IPS-NIHi7 (cell line): Measurements from ENCODE around the gene PDIA2.

ENCODE experiments used
- DNase-seq: peaks from one replicate; pipeline ENCODE4 v3.0.0; 2012; ENCODE audit warnings: mixed read lengths; ENCODE audit errors: extremely low spot score

The PDIA2 gene

GRCh38 chr16:297832-298231 is 14.9 kb downstream of the PDIA2 start:
- no peak for DNase-seq

- DNase-seq, result no peak
Observed at GRCh38 chr16:301235-301634, 18.3 kb downstream of the PDIA2 start.

GRCh38 chr16:301950-302349 is 19.0 kb downstream of the PDIA2 start:
- DNase-seq, result no peak

- no peak for DNase-seq
Observed at GRCh38 chr16:303760-304505, 21.0 kb downstream of the PDIA2 start.

- no peak for DNase-seq
Observed at GRCh38 chr16:305916-306626, 23.1 kb downstream of the PDIA2 start.

- DNase-seq, result no peak
Observed at GRCh38 chr16:306911-307370, 24.0 kb downstream of the PDIA2 start.

- no peak for DNase-seq
Observed at GRCh38 chr16:307691-308312, 24.8 kb downstream of the PDIA2 start.

GRCh38 chr16:309476-309875 is 26.5 kb downstream of the PDIA2 start:
- DNase-seq, result peak; percentile 59

- DNase-seq, result no peak
Observed at GRCh38 chr16:311725-312124, 28.8 kb downstream of the PDIA2 start.

GRCh38 chr16:314351-314750 is 31.4 kb downstream of the PDIA2 start:
- no peak for DNase-seq

- no peak for DNase-seq
Observed at GRCh38 chr16:314795-315299, 31.9 kb downstream of the PDIA2 start.

GRCh38 chr16:316741-317464 is 33.9 kb downstream of the PDIA2 start:
- no peak for DNase-seq

GRCh38 chr16:317583-317982 is 34.6 kb downstream of the PDIA2 start:
- DNase-seq, result no peak

GRCh38 chr16:318628-319027 is 35.7 kb downstream of the PDIA2 start:
- DNase-seq, result peak; percentile 86

- DNase-seq, result no peak
Observed at GRCh38 chr16:320206-320605, 37.2 kb downstream of the PDIA2 start.

GRCh38 chr16:321532-321931 is 38.6 kb downstream of the PDIA2 start:
- no peak for DNase-seq

- DNase-seq, result no peak
Observed at GRCh38 chr16:322476-323143, 39.6 kb downstream of the PDIA2 start.

GRCh38 chr16:324201-324450 is 41.2 kb downstream of the PDIA2 start:
- no peak for DNase-seq

- DNase-seq, result peak; percentile 57
Observed at GRCh38 chr16:324451-325334, 41.7 kb downstream of the PDIA2 start.

GRCh38 chr16:325375-326145 is 42.6 kb downstream of the PDIA2 start:
- no peak for DNase-seq
